HepG2 (cell line): Measurements from ENCODE around the gene DCTN3. TPM values are rescaled to one million over a fixed set of nuclear protein-coding genes. Genes with fewer than 3 reads are reported as not detected.
A peak's percentile ranks its signal among the peaks of the same experiment; 100 is the strongest.

Source experiments
- ARNT ChIP-seq: fragments of 450-650 bp; IDR thresholded peaks from 2 replicates; pipeline ENCODE4 v1.6.1; 2017
- ATRX ChIP-seq: sonication (generic); formaldehyde crosslinking; IDR thresholded peaks from 2 replicates; pipeline ENCODE4 v1.4.0; 2020; ENCODE audit warnings: missing genetic modification reagents, borderline replicate concordance
- BHLHE40 ChIP-seq: IDR thresholded peaks from 2 replicates; pipeline ENCODE4 v1.6.1; 2011; ENCODE audit warnings: low read length, improper control_type of control experiment
- CBX5 ChIP-seq: sonication (generic); formaldehyde crosslinking; IDR thresholded peaks from 2 replicates; pipeline ENCODE4 v1.4.0; 2020; ENCODE audit warnings: missing genetic modification reagents, borderline replicate concordance
- CC2D1A ChIP-seq: sonication (generic); formaldehyde crosslinking; IDR thresholded peaks from 2 replicates; pipeline ENCODE4 v1.8.1; 2023; ENCODE audit warnings: mild to moderate bottlenecking, missing genetic modification reagents
- DMTF1 ChIP-seq: sonication (generic); formaldehyde crosslinking; IDR thresholded peaks from 2 replicates; pipeline ENCODE4 v1.4.0; 2020; ENCODE audit warnings: mild to moderate bottlenecking, missing genetic modification reagents
- DRAP1 ChIP-seq: IDR thresholded peaks from 2 replicates; pipeline ENCODE4 v1.6.1; 2016; ENCODE audit warnings: missing genetic modification reagents, missing compliant biosample characterization
- GABPA ChIP-seq, 2 experiments: IDR thresholded peaks; 2 replicates each; pipeline ENCODE4 v1.6.1; 2011 to 2016; ENCODE audit warnings: low read depth in 2 of 2, low read length in 1 of 2, missing biosample characterization in 1 of 2, missing genetic modification characterization in 1 of 2
- GLMP ChIP-seq: sonication (generic); formaldehyde crosslinking; IDR thresholded peaks from 2 replicates; pipeline ENCODE4 v1.9.0; 2021; ENCODE audit warnings: missing genetic modification reagents, mild to moderate bottlenecking, borderline replicate concordance
- HDAC6 ChIP-seq: fragments of 200-600 bp; sonication (generic); IDR thresholded peaks from 2 replicates; pipeline ENCODE4 v1.7.0; 2017; ENCODE audit warnings: mild to moderate bottlenecking, antibody characterized with exemption, low read length, low read depth
- IRF9 ChIP-seq: sonication (generic); formaldehyde crosslinking; IDR thresholded peaks from 2 replicates; pipeline ENCODE4 v1.8.0; 2022; ENCODE audit warnings: missing genetic modification reagents, mild to moderate bottlenecking, borderline replicate concordance
- KLF6 ChIP-seq: IDR thresholded peaks from 2 replicates; pipeline ENCODE4 v1.8.0; 2016; ENCODE audit warnings: missing biosample characterization, missing genetic modification reagents
- MXI1 ChIP-seq: IDR thresholded peaks from 3 replicates; pipeline ENCODE4 v1.6.1; 2012; ENCODE audit warnings: low read depth, low read length, inconsistent platforms, borderline replicate concordance
- PITX1 ChIP-seq: sonication (generic); formaldehyde crosslinking; IDR thresholded peaks from 2 replicates; pipeline ENCODE4 v1.5.1; 2020; ENCODE audit warnings: mild to moderate bottlenecking, missing genetic modification reagents
- RARA ChIP-seq: IDR thresholded peaks from 2 replicates; pipeline ENCODE4 v1.6.1; 2016; ENCODE audit warnings: missing genetic modification reagents, missing compliant biosample characterization
- RCOR2 ChIP-seq: IDR thresholded peaks from 2 replicates; pipeline ENCODE4 v1.6.1; 2016; ENCODE audit warnings: missing biosample characterization, missing genetic modification reagents
- RFX5 ChIP-seq: IDR thresholded peaks from 2 replicates; pipeline ENCODE4 v1.6.1; 2011; ENCODE audit warnings: low read depth, low read length, improper control_type of control experiment
- SIX4 ChIP-seq: sonication (generic); formaldehyde crosslinking; IDR thresholded peaks from 2 replicates; pipeline ENCODE4 v1.4.0; 2020; ENCODE audit warnings: missing genetic modification reagents
- SRF ChIP-seq: IDR thresholded peaks from 2 replicates; pipeline ENCODE4 v1.6.1; 2011; ENCODE audit warnings: mild to moderate bottlenecking, low read depth, low read length, moderate library complexity
- ZFP1 ChIP-seq: IDR thresholded peaks from 2 replicates; pipeline ENCODE4 v1.6.1; 2016
- ZFY ChIP-seq: sonication (generic); formaldehyde crosslinking; IDR thresholded peaks from 2 replicates; pipeline ENCODE4 v1.4.0; 2020; ENCODE audit warnings: missing genetic modification reagents
- ZNF317 ChIP-seq: sonication (generic); formaldehyde crosslinking; IDR thresholded peaks from 2 replicates; pipeline ENCODE4 v1.5.0; 2020; ENCODE audit warnings: mild to moderate bottlenecking, missing genetic modification reagents
- ZNF414 ChIP-seq: sonication (generic); formaldehyde crosslinking; IDR thresholded peaks from 2 replicates; pipeline ENCODE4 v1.5.0; 2020; ENCODE audit warnings: missing genetic modification reagents
- ZNF501 ChIP-seq: sonication (generic); formaldehyde crosslinking; IDR thresholded peaks from 2 replicates; pipeline ENCODE4 v1.5.1; 2020; ENCODE audit warnings: mild to moderate bottlenecking, moderate library complexity, missing genetic modification reagents
- ZNF513 ChIP-seq: sonication (generic); formaldehyde crosslinking; conservative IDR thresholded peaks from 2 replicates; pipeline ENCODE4 v1.5.0; 2020; ENCODE audit warnings: missing genetic modification reagents
- polyA plus RNA-seq, 8 experiments: library from polyadenylated mRNA; depleted of rRNA in 3 of 8; stranded (reverse) in 7 of 8; unstranded in 1 of 8; fragments of >200 nt; fragmentation: Illumina TruSeq in 4 of 8; extraction: Trizol in 4 of 8; gene quantifications; 2 replicates each; pipeline versions ENCODE4 v1.2.1 to v1.2.3, GENCODE V29; 2011 to 2016; ENCODE audit warnings: low read depth in 4 of 8, missing spikeins in 1 of 8, mixed read lengths in 1 of 8; ENCODE audit not compliant: insufficient read depth in 1 of 8
- total RNA-seq, 5 experiments: library from RNA; depleted of rRNA; stranded (reverse); fragments of >200 nt; fragmentation: Illumina TruSeq; extraction: Trizol; gene quantifications; 2 replicates each; pipeline ENCODE4 v1.2.3, GENCODE V29; 2016; ENCODE audit warnings: low read depth in 1 of 5

DCTN3 gene
- total and polyA plus RNA-seq, 2 of the 13 experiments (the other 11 are each of a cell fraction or from before 2014, with no cell fraction given) = 27.4 to 34.5 TPM

GRCh38 chr9:34644766-34645314, 24.5 kb upstream of the DCTN3 start (continued):
- TF ChIP-seq HDAC6 = no peak
- TF ChIP-seq ZNF317 (CRISPR knock-in tag) = no peak
- TF ChIP-seq RCOR2 = peak; percentile 69
- TF ChIP-seq CBX5 (CRISPR knock-in tag) = peak; percentile 81; the same call in 1 of the 2 replicates
- 0 out of 2 replicates have a peak, but pooled peaks have one; percentile 59 for TF ChIP-seq ZNF414 (CRISPR knock-in tag)
- TF ChIP-seq RARA (CRISPR knock-in tag) = peak; percentile 83
- TF ChIP-seq ZNF513 (CRISPR knock-in tag) = no peak
- peak; percentile 20; the same call in 1 of the 3 replicates for TF ChIP-seq MXI1
- TF ChIP-seq DMTF1 = no peak
- no peak for TF ChIP-seq IRF9
- no peak for TF ChIP-seq ARNT
- TF ChIP-seq BHLHE40 = 0 out of 2 replicates have a peak, but pooled peaks have one; percentile 37
- no peak for TF ChIP-seq GLMP (CRISPR knock-in tag)
- TF ChIP-seq RFX5 = no peak
- no peak for TF ChIP-seq GABPA (IDR thresholded peaks at IDR 0.05; ENCODE audit: low read depth, low read length)
- TF ChIP-seq GABPA (CRISPR knock-in tag; IDR thresholded peaks at IDR 0.05; ENCODE audit: low read depth) = peak; percentile 39
- peak; percentile 54; the same call in 1 of the 2 replicates for TF ChIP-seq PITX1
- TF ChIP-seq CC2D1A = no peak
- no peak; the same call in 1 of the 2 replicates for TF ChIP-seq ZFY
- no peak for TF ChIP-seq SRF
- no peak for TF ChIP-seq KLF6 (CRISPR knock-in tag)
- 0 out of 2 replicates have a peak, but pooled peaks have one; percentile 30 for TF ChIP-seq ZNF501
- no peak for TF ChIP-seq ZFP1 (CRISPR knock-in tag)
- no peak for TF ChIP-seq ATRX
- TF ChIP-seq DRAP1 (CRISPR knock-in tag) = no peak
- TF ChIP-seq SIX4 (CRISPR knock-in tag) = 0 out of 2 replicates have a peak, but pooled peaks have one; percentile 40
